CD4-positive, alpha-beta T cell treated with Interferon gamma for 1 hour (primary cell): ENCODE measurements around the gene OR4N5.
"Not testable (repeated sequence)": the region's sequence is repeated elsewhere in the genome, so short reads cannot be mapped to it uniquely, and the experiment has no call there.

ENCODE experiments used
- DNase-seq: peaks from one replicate; pipeline ENCODE4 v3.0.0-alpha.2; 2020

Gene OR4N5, protein sequence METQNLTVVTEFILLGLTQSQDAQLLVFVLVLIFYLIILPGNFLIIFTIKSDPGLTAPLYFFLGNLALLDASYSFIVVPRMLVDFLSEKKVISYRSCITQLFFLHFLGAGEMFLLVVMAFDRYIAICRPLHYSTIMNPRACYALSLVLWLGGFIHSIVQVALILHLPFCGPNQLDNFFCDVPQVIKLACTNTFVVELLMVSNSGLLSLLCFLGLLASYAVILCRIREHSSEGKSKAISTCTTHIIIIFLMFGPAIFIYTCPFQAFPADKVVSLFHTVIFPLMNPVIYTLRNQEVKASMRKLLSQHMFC

DNA sequence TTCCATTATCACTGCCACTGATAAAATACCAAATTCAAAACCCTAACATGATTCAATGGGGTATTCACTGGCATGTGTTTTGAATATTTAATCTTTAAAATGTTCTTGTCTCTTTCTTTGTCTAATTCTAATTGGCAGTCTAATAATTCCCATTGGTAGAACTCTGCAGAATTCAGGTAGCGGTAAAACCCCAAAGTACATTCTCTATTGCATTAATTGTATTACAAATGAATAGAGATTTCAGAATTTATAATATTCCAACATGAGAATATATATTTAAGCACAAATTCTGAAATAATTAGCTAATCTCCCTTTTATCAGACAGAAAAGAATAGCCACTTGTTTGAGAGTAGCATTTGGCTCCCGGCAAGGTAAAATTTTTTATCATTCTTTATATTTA is at the start of gene OR4N5:
Gene OR4N5 (plus strand): TSS at position 301 of the 400 bp plus-strand sequence. CDS start 4,916 bp downstream, outside the sequence.
- no peak for DNase-seq

DNA sequence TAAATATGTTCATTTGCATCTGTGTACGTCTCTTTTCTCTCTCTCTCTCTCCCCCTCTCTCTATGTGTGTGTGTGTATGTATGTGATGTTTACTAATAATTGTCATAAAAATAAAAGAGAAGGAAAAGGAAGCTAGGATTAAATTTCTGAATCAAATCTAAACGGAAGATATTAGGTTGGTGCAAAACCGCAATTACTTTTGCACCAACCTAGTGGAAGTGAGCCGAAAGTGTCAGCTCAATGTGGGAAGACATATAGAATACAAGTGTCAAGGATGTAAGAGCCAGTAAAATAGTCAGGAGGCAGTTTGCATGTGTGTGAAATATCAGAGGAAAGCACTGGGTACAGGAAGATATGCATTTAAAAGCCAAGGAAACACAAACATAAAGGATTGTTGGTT is 46.6 kb upstream of the OR4N5 start:
- no peak for DNase-seq

DNA sequence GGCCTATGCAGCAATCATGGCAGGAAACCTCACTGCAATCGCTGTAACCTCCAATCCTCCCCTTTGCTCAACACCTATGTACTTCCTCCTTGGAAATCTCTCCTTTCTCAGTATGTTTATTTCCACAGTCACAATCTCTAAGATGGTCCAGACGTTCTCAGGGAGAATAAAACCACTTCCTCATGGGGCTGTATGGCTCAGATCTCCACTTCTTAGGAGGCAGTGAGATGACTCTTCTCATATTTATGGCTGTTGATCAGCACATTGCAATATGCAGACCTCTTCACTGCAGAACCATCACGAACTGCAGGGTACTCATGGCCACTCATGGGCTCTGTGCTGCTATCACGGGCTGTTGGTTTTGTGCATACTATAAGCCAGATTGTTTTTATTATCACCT is 45.2 kb upstream of the OR4N5 start:
- no peak for DNase-seq

DNA sequence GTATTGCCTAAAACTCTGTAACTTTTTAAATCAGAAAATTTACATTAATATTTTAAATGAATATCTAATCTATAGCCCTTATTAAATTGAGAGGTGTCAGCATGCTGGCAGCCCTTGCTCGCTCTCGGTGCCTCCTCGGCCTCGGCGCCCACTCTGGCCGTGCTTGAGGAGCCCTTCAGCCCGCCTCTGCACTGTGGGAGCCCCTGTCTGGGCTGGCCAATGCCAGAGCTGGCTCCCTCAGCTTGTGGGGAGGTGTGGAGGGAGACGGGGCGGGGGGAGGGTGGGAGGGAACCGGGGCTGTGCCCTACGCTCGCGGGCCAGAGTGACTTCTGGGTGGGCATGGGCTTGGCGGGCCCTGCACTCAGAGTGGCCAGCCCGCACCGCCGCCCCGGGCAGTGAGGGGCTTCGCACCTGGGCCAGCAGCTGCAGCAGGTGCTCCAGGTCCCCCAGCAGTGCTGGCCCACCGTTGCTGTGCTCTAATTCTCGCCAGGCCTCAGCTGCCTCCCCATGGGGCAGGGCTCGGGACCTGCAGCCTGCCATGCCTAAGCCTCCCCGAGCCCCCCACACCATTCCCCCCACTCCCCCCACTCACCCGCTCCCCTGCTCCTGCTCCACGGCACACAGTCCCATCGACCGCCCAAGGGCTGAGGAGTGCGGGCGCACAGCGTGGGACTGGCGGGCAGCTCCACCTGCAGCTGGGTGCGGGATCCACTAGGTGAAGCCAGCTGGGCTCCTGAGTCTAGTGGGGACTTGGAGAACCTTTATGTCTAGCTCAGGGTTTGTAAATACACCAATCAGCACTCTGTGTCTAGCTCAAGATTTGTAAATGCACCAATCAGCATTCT is 39.5 kb upstream of the OR4N5 start:
- DNase-seq: not testable (repeated sequence)

DNA sequence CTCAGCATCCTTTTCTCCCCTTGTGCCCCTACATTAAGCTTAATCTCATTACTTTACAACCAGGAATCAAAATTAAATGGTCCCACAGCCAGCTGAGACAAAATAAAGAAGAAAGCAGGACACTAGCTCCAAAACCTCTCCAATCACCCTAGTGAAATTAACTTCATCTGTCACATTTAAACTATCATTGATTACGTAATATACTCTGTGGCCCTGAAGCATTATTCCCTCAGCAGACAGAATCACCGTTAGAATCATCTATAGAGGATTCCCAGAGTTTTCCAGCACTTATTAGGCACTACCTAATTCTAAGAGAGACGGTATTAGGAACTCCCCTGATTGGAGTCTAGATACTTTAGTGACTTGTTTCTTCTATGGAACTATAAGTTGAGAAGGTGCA is 28.2 kb upstream of the OR4N5 start, which contains the start of gene OR4K17:
Gene OR4K17 (plus strand): TSS at position 302 of the 400 bp plus-strand sequence. CDS start 6,761 bp downstream, outside the sequence.
- no peak for DNase-seq

DNA sequence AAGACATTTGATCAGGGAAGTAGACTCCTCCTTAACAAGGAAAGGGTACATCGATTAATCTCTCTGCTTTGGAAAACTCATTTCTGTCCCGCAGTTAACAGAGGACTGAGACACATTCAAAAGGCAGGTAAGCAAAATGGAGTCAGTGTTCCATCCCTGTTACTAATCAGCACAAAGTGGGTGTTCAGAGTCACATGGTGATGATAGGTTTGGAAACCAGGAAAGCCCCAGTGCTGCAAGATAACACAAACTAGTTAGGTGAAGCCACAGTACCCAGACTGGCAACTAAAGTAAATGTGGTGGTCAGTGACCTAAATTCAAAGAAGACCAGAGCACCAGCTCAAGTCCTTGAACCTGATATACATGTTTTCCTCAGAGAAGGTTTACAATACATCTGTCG is 26.3 kb upstream of the OR4N5 start:
- DNase-seq: no peak

DNA sequence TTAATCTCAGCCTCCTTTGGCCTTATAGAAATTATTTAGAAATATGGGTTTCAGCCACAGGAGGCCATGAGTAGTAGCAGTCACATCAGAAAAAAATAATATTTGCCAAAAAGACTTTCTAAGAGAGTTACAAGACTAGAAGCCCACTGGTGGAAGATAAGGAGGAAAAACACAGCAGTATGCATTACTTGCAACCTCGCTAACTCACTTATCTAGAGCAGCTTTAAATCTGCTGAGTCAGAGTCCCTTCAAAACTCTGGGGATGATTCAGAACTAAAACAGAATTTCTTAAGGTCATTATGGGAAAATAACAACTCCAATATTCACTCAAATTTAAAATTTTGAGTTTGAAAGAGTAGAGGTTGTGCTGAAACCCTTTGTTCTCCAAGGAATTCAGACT is 21.9 kb upstream of the OR4N5 start:
- no peak for DNase-seq

DNA sequence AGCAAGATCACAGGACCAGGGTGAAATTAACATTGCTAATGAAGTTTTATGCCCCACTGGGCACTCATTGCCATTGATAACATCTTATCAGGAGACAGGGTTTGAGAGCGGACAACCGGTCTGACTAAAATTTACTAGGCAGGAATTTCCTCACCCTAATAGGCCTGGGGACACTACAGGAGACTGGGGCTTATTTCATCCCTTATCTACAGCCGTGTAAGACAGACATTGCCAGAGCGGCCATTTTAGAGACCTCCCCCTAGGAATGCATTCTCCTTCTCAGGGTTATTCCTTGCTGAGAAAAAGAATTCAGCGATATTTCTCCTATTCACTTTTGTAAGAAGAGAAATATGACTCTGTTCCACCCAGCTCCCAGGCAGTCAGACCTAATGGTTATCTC is 19.8 kb upstream of the OR4N5 start:
- DNase-seq: no peak

DNA sequence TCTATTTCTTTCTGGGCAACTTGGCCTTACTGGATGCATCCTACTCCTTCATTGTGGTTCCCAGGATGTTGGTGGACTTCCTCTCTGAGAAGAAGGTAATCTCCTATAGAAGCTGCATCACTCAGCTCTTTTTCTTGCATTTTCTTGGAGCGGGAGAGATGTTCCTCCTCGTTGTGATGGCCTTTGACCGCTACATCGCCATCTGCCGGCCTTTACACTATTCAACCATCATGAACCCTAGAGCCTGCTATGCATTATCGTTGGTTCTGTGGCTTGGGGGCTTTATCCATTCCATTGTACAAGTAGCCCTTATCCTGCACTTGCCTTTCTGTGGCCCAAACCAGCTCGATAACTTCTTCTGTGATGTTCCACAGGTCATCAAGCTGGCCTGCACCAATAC is 5.3 kb downstream of the OR4N5 start:
- DNase-seq: no peak

DNA sequence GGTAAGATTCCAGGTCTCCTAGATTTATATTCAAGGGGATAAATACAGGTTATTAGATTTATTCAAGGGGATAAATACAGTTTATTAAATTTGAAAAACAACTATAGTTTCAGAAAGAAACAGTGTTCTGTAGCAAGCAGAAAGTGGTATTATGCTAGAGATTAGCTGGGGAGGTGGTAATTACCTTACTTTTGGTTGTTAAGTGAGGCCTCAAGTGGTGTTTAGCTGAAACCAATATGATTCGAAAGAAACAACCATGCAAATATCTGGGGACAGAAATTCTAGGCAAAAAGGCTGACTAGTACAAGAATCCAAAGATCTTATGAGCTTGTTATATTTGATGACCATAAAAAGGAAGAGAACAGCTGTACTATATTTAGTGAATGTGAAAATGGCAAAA is 6.2 kb downstream of the OR4N5 start:
- DNase-seq: no peak

DNA sequence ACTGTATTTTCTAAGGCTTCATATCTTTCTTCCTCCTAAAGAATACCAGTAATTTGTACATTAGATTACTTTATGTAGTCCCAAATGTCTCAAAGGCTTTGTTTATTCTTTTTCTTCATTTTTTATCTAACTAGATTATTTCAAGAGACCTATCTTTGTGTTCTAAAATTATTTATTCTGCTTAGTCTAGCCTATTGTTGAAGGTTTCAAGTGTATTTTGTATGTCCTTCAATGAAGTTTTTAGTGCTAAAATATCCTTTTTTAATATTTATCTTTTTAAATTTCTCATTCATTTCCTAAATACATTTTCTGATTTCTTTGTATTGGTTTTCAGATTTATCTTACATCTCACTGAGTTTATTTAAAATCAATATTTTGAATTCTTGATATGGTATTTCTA is 25.8 kb downstream of the OR4N5 start:
- no peak for DNase-seq

DNA sequence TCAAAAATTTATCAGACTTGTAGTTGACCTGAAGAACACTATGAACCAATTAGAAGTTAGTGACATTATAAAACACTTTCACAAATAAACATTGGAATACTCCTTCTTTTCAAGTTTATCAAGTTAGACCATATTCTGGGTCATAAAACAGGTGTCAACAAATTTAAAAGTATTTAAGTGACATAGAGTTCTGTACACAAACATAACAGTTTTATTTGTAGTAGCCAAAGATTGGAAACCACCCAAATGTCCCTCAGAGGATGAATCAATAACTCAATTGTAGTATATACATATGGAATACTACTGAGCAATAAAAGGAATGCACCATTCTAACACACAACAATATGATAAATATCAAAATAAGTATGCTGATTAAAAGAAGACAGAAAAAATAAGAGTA is 28.5 kb downstream of the OR4N5 start:
- DNase-seq: no peak

DNA sequence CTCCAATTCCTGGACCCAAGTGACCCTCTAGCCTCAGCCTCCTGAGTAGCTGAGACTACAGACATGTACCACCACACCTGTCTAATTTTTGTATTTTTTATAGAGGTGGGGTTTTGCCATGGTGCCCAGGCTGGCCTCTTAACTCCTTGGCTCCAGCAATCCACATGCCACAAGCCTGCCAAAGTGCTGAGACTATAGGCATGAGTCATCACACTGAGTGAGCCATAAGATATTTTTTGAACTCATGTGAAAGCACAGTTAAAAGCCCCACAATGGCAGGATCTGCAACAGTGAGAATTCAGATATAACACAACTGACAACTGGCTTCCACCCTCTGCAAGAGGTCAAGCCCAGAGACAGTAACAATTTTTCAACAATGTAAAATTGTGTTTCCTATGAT is 31.2 kb downstream of the OR4N5 start:
- not testable (repeated sequence) for DNase-seq

DNA sequence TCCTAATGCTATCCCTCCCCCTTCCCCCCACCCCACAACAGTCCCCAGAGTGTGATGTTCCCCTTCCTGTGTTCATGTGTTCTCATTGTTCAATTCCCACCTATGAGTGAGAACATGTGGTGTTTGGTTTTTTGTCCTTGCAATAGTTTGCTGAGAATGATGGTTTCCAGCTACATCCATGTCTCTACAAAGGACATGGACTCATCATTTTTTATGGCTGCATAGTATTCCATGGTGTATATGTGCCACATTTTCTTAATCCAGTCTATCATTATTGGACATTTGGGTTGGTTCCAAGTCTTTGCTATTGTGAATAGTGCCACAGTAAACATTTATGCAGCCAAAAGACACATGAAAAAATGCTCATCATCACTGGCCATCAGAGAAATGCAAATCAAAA is 35.6 kb downstream of the OR4N5 start:
- DNase-seq: not testable (repeated sequence)

DNA sequence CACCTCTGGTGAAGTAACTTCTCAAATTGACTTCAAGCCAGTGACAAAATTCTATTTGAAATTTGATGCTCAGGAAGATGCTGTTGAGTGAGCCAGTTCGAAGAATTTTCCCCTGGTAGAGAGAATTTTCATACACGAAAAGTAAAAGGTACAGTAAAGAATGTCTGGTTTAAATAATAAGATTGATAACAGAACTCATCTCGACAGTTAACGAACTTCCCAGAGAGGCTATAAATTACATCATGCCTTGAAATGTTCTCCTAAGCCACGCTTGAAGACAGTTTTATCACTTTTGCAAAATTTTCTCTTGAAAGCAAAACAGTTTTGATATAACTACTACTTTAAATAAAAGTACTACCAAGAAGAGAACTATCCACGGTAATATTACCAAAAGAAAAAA is 37.7 kb downstream of the OR4N5 start:
- no peak for DNase-seq

DNA sequence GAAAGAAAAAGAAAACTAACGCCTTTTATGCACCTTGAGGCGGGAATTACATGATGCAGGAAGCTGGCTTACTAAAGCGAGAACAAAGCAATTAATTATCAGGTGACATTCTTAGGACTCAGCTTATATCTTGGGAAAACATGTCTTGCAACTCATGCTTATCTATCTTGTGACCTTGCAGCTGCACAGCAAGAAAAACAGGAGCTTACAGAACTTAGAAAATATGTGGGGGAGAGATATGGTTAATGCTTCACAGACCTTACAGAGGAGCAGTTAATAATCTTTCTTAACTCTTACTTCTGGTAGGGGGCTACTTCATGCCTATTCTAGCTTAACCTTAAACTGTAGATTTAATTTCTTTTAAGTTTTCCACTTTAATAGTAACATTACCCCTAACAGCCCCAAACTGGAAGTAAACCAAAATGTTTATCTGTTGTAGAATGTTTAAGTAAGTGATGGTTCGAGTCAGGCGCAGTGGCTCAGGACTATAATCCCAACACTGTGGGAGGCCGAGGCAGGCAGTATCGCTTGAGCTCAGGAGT is 38.9 kb downstream of the OR4N5 start:
- DNase-seq: no peak

DNA sequence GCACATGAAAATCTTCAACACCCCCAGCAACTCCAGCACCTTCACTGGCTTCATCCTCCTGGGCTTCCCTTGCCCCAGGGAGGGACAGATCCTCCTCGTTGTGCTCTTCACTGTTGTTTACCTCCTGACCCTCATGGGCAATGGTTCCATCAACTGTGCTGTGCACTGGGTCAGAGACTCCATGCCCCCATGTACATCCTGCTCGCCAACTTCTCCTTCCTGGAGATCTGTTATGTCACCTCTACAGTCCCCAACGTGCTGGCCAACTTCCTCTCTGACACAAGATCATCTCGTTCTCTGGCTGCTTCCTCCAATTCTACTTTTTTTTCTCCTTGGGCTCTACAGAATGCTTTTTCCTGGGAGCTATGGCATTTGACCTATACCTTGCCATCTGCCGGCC is 40.6 kb downstream of the OR4N5 start:
- DNase-seq: peak; percentile 13

DNA sequence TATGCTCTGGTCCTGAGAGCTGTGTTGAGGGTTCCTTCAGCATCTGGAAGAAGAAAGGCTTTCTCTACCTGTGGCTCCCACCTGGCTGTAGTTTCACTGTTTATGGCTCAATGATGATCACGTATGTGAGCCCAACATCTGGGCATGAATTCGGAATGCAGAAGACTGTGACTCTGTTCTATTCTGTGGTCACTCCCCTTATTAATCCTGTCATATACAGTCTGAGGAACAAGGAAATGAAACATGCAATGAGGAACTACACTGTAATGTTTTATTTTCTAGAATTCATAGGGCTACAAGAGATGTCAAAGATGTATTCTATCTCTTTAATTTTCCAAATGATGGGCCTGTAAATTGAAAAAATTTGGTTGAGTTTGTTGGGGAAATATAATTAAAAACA is 41.3 kb downstream of the OR4N5 start:
- no peak for DNase-seq

DNA sequence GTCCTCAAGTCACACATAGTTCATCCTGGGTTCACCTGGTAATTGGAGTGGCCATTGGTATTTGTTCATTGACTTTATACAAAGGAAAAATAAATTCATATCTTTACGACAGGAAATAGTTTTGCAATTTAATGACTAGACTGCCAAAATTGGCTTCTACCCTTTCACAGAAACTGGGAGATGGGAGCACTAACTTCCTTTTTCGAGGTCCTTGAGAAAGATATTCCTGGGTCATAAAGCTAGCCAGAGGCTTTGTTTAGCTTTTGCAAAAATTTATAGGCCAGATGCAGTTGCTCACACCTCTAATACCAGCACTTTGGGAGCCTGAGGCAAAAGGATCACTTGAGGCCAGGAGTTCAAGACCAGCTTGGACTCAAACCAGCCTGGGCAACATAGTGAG is 41.9 kb downstream of the OR4N5 start:
- no peak for DNase-seq

DNA sequence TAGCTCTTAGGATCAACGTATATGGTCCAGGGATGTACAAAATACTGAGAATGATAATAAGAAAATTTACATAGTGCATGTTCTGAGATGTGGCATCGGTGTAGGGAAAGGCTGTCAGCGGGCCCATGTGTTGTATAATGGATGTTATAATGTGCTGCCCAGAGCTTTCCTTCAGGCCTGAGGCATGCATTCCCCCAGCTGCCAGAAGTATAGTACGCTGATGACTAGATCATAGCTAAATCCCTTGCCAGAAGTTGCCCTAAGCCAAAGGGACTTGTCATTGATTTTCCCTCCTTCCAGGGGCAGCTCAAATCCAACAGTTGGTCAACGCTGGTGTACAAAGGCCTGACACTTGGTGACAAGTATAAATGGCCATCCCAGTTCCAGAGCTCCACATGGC is 45.6 kb downstream of the OR4N5 start:
- no peak for DNase-seq

DNA sequence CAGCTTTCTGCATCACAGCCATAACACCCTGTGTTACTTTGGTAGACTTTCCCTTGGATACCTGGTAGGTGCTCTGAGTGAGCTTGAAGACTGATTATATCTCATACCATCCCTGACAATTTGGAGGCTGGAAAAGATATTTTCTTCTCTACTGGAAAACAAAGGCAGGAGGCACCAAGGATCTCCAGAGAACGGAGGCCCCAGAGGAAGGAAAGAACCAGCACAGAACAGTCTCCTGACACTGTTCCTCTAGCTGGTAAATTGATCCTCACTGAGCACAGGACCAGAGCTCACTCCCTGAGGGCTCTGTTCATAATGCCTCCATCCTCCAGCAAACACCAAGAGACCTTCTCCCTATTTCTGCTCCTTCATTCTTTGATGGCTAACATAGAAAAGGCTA is 52.0 kb downstream of the OR4N5 start, which contains the start of gene OR11G2:
Gene OR11G2 (plus strand): TSS at position 301 of the 400 bp plus-strand sequence. CDS start 6,542 bp downstream, outside the sequence.
- no peak for DNase-seq

DNA sequence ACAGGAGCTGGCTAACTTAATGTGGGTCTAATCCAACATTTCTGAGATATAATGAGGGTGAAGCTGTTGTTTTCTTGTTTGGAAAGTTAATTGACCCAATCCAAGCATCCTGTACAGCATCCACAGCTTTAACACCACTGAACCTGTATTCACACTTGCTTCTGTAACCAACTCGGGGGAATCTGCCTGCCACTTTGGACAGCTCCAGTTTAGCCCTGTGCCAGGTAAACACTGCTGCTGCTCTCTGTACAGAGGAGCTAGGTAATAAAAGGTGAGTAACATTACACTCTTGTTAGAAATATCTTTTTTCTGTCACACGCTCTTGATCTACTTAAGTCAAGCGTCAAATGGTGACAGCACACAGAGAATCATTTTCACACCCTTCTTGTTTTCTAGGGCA is 52.8 kb downstream of the OR4N5 start:
- no peak for DNase-seq

DNA sequence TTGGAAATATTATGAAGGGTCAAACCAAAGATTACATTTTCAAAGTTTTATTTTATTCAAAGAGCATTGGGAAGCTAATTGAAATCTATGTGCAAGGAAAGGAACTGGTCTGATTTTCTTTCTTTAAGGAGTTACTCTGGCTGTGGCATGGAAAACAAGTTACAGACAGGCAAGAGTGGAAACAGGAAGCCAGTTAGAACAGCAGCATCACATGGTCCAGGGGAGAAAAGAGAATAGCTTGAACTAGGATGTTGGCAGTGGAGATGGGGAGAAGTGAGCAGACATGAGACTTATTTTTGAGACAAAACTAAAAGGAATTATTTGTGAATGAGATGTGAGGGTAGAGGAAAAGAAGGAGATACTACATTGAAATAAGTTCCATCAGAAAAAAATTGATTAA is 55.5 kb downstream of the OR4N5 start:
- DNase-seq: no peak
